Retinal pigment epithelial cell (primary cell): ENCODE results near the gene NRF1.

Experiments
- DNase-seq: peaks from one replicate; pipeline ENCODE4 v3.0.0-alpha.2; 2010; ENCODE audit warnings: low read depth
- H3K4me3 ChIP-seq: 2 replicates; pipeline ENCODE4 v1.5.1; 2011; ENCODE audit warnings: mild to moderate bottlenecking, low read length, control low read depth, moderate library complexity
- CTCF ChIP-seq: conservative IDR thresholded peaks from 2 replicates; pipeline ENCODE4 v1.5.1; 2011; ENCODE audit warnings: low read depth, low read length, control low read depth, inconsistent platforms

Gene NRF1

GRCh38 chr7:129676017-129676897 is 64.7 kb downstream of the NRF1 start:
- no peak for TF ChIP-seq CTCF
- H3K4me3 ChIP-seq = no peak overlapping the region
- no peak for DNase-seq

GRCh38 chr7:129677796-129678195 is 66.3 kb downstream of the NRF1 start:
- no peak overlapping the region for H3K4me3 ChIP-seq
- TF ChIP-seq CTCF = no peak
- DNase-seq = no peak

- no peak overlapping the region for H3K4me3 ChIP-seq
- TF ChIP-seq CTCF = no peak
- no peak for DNase-seq
Observed at GRCh38 chr7:129678606-129679005, 67.1 kb downstream of the NRF1 start.

- no peak for DNase-seq
- no peak overlapping the region for H3K4me3 ChIP-seq
- TF ChIP-seq CTCF = no peak
Observed at GRCh38 chr7:129680400-129680799, 68.9 kb downstream of the NRF1 start.

- no peak overlapping the region for H3K4me3 ChIP-seq
- no peak for TF ChIP-seq CTCF
- DNase-seq = no peak
Observed at GRCh38 chr7:129684777-129685176, 73.3 kb downstream of the NRF1 start.

- no peak for TF ChIP-seq CTCF
- H3K4me3 ChIP-seq = no peak overlapping the region
Observed at GRCh38 chr7:129686063-129686462, 74.5 kb downstream of the NRF1 start.

More at GRCh38 chr7:129686063-129686462, 74.5 kb downstream of the NRF1 start:
- DNase-seq = no peak
